GM20000 (cell line): Measurements from ENCODE around the gene DENND2A.
A peak's percentile ranks its signal among the peaks of the same experiment; 100 is the strongest.

ENCODE experiments used
- DNase-seq: peaks from one replicate; pipeline ENCODE4 v3.0.0; 2012; ENCODE audit warnings: low spot score
- CTCF ChIP-seq: IDR thresholded peaks from 2 replicates; pipeline ENCODE4 v1.5.1; 2012; ENCODE audit warnings: mild to moderate bottlenecking, control low read depth; ENCODE audit errors: extremely low read depth, missing control alignments

The DENND2A gene

GRCh38 chr7:140640060-140640637 is 464 bp downstream of the DENND2A start:
- no peak for TF ChIP-seq CTCF
- peak; percentile 56 for DNase-seq

- no peak for TF ChIP-seq CTCF
- DNase-seq: no peak
Measured at GRCh38 chr7:140639366-140640053, 1.1 kb downstream of the DENND2A start.

GRCh38 chr7:140638173-140638791 is 2.3 kb downstream of the DENND2A start:
- DNase-seq: no peak
- TF ChIP-seq CTCF: no peak

GRCh38 chr7:140637400-140637799 is 3.2 kb downstream of the DENND2A start:
- TF ChIP-seq CTCF: no peak

GRCh38 chr7:140635816-140636215 is 4.8 kb downstream of the DENND2A start:
- DNase-seq: no peak
- TF ChIP-seq CTCF: no peak

More at GRCh38 chr7:140637400-140637799, 3.2 kb downstream of the DENND2A start:
- no peak for DNase-seq

GRCh38 chr7:140635345-140635744 is 5.3 kb downstream of the DENND2A start:
- TF ChIP-seq CTCF: no peak
- DNase-seq: no peak

- no peak for TF ChIP-seq CTCF
- no peak for DNase-seq
Measured at GRCh38 chr7:140631602-140632001, 9.0 kb downstream of the DENND2A start.
